Measurements from ENCODE around the gene FPR1. TPM values are rescaled to one million over a fixed set of nuclear protein-coding genes. Genes with fewer than 3 reads are reported as not detected.

Gene FPR1
- total and polyA plus RNA-seq, 2 of the 4 experiments (the other 2 are of a cell fraction): not detected

- H3K4me1 ChIP-seq (ENCODE audit: control insufficient read depth, insufficient read depth, low read length): no peaks in the 10 kb centered on the region
- no peaks in the 10 kb centered on the region for H3K27me3 ChIP-seq (ENCODE audit: control insufficient read depth, insufficient read depth, low read length)
These were observed 2.4 kb upstream of the FPR1 start for GRCh38 chr19:51754109-51754508.

More at GRCh38 chr19:51754109-51754508, 2.4 kb upstream of the FPR1 start:
- Histone ChIP-seq H3K9ac (ENCODE audit: low read depth, low read length) (no peak overlapping the region), H3K36me3 (ENCODE audit: control insufficient read depth, insufficient read depth, low read length) (no peaks in the 10 kb centered on the region), H3K4me3 (ENCODE audit: insufficient read depth, low read depth, low read length) (no peak overlapping the region), H2BK20ac (ENCODE audit: low read depth, low read length) (no peak overlapping the region), H4K91ac (ENCODE audit: insufficient read depth, low read depth, low read length) (no peak overlapping the region), H2AK5ac (ENCODE audit: low read depth, low read length) (no peak overlapping the region), H4K20me1 (ENCODE audit: insufficient read depth, low read length) (no peaks in the 10 kb centered on the region), H2BK120ac (ENCODE audit: low read depth, low read length) (no peak overlapping the region), H3K23ac (ENCODE audit: low read depth, low read length) (no peak overlapping the region), H3K56ac (ENCODE audit: extremely low read depth, insufficient read depth, low read length) (no peak overlapping the region), H2AFZ (replicated peaks; ENCODE audit: low read length, poor library complexity) (no peak overlapping the region), H3K79me1 (ENCODE audit: low read depth in 1 of 2, low read length in 2 of 2) (no peaks in the 10 kb centered on the region), H3K4ac (ENCODE audit: low read depth, low read length) (no peak overlapping the region), H2BK15ac (ENCODE audit: low read depth, low read length) (no peak overlapping the region), H3K14ac (replicated peaks; ENCODE audit: low read depth, low read length) (no peak overlapping the region), H3K9me3 (ENCODE audit: control insufficient read depth, insufficient read depth, low read length) (peaks cover 6% of the 10 kb centered on the region), H2AK9ac (replicated peaks; ENCODE audit: low read depth, low read length, poor library complexity) (no peak overlapping the region), H3K4me2 (ENCODE audit: low read depth, low read length) (no peak overlapping the region), H4K8ac (ENCODE audit: low read depth in 2 of 2, low read length in 2 of 2) (no peak overlapping the region), H3K27ac (ENCODE audit: insufficient read depth, low read length) (no peak overlapping the region), H3K9me1 (ENCODE audit: insufficient read depth, low read length) (no peaks in the 10 kb centered on the region), H3K18ac (ENCODE audit: low read depth, low read length) (no peak overlapping the region), H4K5ac (ENCODE audit: low read depth, low read length) (no peak overlapping the region), H2BK5ac (ENCODE audit: low read depth, low read length, poor library complexity, severe bottlenecking) (no peak overlapping the region)
- in situ Hi-C loops (cut with MboI; ENCODE audit: low sequenced_read_pairs) (no loop called here), dilution Hi-C loops (cut with HindIII; ENCODE audit: low sequenced_read_pairs, unreplicated experiment) (no loop called here), intact Hi-C loops (cut with micrococcal nuclease) (no loop called here)
- CTCF ChIA-PET: interaction anchor here (0.7 kb wide), 1 partner anchor 13 kb away, joined by 3 read pairs; no protein-coding TSS in a partner anchor
- ATAC-seq (ENCODE audit: low read depth) (no peak), DNase-seq (no peak)
- TF ChIP-seq BHLHE40 (IDR thresholded peaks at IDR 0.05; ENCODE audit: low read depth, low read length) (no peak), FOS (IDR thresholded peaks at IDR 0.05; ENCODE audit: low read depth, low read length) (no peak), POLR2A (IDR thresholded peaks at IDR 0.05; ENCODE audit: low read depth, low read length) (no peak), CEBPB (IDR thresholded peaks at IDR 0.05; ENCODE audit: low read depth, low read length) (no peak), MAZ (IDR thresholded peaks at IDR 0.05; ENCODE audit: borderline replicate concordance, low read depth, low read length) (no peak), MXI1 (IDR thresholded peaks at IDR 0.05; ENCODE audit: borderline replicate concordance, low read depth, low read length) (no peak), RFX5 (IDR thresholded peaks at IDR 0.05; ENCODE audit: low read depth, low read length) (no peak), USF2 (IDR thresholded peaks at IDR 0.05; ENCODE audit: low read depth, low read length) (no peak), ELK1 (IDR thresholded peaks at IDR 0.05; ENCODE audit: borderline replicate concordance, low read depth, low read length) (no peak), MAFK (IDR thresholded peaks at IDR 0.05; ENCODE audit: low read depth, low read length) (no peak), CHD1 (IDR thresholded peaks at IDR 0.05; ENCODE audit: low read depth, low read length) (no peak), CTCF (conservative IDR thresholded peaks at IDR 0.05; ENCODE audit: low read depth, low read length) (no peak), NFE2L2 (IDR thresholded peaks at IDR 0.05; ENCODE audit: low read depth, low read length) (no peak), RAD21 (IDR thresholded peaks at IDR 0.05; ENCODE audit: low read length) (no peak), SMC3 (IDR thresholded peaks at IDR 0.05; ENCODE audit: low read depth, low read length) (no peak), RCOR1 (IDR thresholded peaks at IDR 0.05; ENCODE audit: insufficient replicate concordance, low read length) (no peak)
- POLR2A ChIA-PET (ENCODE audit: unreplicated experiment): no interaction called here
- no TSS peak for BruUV-seq (replicated peaks)
- 100% methylated on average over 2 of the region's 6 CpGs; no CpG with 5 or more reads in 1 of the 2 experiments for WGBS, 2 experiments (ENCODE audit: extremely low coverage in 2 of 2, insufficient read length in 1 of 2)
